Activated CD4-positive, CD25-positive, alpha-beta regulatory T cell (primary cell): Measurements from ENCODE around the gene LPAR1.

ENCODE experiments used
- DNase-seq, 4 experiments: peaks; one replicate each; lab custom pipeline; 2025; lab: John Stamatoyannopoulos, UW

LPAR1 gene

DNA sequence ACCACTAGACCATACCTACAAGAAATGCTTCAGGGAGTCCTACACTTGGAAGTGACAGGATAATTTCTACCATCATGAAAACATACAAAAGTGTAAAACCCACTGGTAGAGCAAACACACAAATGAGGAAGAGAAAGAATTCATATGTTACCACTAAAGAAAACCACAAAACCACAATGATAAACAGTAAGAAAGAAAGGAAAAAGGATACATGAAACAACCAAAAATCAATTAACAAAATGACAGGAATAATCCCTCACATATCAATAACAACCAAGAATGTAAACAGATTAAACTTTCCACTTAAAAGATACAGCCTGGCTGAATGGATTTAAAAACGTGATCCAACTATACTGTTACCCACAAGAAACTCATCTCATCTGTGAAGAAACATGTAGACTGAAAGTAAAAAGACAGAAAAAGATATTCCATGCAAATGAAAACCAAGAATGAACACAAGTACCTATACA, 83.4 kb downstream of the LPAR1 start:
- no peak for DNase-seq

- no peak for DNase-seq
These were observed 85.8 kb downstream of the LPAR1 start for GRCh38 chr9:110952540-110952859.

DNA sequence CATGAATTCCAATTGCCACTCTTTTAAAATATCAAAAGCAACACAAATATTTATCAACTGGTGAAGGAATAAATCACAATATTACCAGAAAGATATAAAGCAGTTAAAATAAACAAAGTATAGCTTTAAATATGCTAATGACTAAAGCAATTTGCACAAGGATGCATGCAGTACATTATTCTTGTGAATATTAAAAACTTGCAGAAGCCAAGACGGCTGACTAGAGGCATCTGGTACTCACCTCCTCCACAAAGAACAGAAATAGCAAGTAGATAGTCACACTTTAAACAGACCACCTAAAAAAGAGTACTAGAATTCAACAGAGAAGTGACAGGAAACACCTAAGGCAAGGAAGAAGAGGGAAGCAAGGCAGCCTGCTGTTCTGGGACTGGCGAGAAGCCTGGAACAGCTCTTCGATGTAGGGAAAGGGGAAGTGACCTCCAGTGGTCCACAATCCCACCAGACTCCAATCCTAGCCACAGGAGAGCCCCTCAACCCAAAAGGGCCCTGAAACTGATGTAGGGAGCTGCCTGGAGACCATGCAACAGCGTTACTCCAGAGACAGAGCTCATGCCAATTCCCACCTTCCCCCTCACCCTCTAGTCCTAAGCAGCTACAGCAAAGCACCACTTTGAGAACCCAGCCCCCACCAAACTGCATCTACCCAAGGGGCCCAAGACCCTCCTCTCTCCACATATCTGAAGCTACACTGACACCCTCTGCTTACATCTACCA, 86.3 kb downstream of the LPAR1 start:
- DNase-seq, result no peak

GRCh38 chr9:110950041-110950645, 88.1 kb downstream of the LPAR1 start:
- DNase-seq, result no peak

- no peak for DNase-seq
These were observed 89.2 kb downstream of the LPAR1 start for GRCh38 chr9:110949081-110949480.

GRCh38 chr9:110947491-110948044, 90.7 kb downstream of the LPAR1 start:
- no peak for DNase-seq

DNA sequence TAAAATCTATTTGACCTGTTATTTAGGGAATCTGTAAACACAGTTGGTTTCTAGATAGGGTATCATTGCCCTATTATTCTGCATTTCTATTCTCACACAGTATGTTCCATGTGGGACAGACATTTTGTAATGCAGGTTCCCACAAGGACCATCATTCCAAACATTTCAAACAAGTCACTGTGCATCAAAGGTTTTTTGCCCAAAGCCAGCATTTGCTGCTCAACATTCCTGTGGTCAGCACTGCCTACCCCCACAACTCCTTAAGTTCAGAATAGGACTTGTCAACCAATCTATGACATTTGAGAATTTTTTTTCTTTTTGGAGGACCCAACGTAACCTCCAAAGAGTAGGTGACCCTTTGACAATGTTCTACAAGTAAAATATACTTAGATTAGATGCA, 95.7 kb downstream of the LPAR1 start:
- DNase-seq, result no peak

DNA sequence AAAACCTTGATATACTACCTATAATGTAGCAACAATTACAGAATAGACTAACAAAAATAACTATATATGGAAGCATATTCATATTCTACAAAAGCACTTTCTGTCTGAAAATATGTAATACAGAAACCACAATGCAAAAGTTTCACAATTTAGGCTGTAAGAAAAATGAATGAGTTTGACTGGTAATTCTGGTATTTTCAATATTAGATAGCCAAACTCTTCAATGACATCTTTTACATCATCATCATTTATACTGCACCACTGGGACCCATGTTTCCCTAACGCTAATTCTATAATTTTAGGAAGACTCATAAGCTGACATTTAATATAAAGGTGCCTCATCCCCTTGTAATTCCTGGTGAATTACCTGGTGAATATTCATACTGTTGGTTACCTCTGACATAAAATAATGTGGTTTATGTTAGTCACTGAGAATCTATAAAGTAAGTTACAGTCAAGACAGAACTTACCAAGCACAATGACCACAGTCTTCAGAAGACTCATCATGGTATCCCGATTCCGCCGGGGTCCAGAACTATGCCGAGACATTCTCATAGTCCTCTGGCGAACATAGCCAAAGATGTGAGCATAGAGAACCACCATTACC, 97.2 kb downstream of the LPAR1 start:
- no peak for DNase-seq

- DNase-seq, result no peak
These were observed 98.7 kb downstream of the LPAR1 start for GRCh38 chr9:110939573-110939972.

GRCh38 chr9:110939047-110939446, 99.2 kb downstream of the LPAR1 start:
- no peak for DNase-seq

- no peak for DNase-seq
These were observed 100.0 kb downstream of the LPAR1 start for GRCh38 chr9:110938242-110938641.

DNA sequence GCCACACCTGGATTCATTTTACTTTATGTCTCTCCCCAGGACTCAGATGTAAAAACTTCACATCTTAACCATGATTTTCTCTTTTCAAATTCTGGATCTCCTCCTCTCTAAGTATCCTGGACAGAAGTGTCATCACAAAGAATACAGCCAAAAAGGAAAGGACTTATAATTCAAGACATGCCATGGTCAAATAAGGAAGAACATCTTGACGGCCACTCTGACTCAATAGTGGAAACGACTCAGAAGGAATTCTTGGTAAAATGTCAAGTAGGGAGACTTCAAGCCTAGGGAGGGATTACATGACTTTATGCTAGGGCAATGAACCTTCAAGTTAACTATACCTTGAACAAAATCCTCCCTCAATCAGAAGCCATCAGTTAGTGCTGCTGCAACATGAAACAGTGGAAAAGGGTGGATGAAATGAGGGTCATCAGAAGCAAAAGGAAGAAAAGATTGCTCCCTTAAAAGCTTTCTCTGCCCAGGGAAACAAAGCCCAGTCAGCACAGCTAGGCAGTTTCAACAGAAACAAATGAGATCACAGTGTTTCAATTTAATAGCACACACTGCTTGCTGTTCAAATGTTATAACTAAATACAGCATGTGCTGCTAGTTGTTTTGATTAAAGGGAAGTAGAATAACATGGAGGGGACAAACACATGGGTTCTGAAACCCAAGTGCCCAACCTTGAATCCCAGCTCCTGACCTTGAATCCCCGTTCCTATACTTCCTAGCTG, 101.4 kb downstream of the LPAR1 start:
- DNase-seq, result no peak

- no peak for DNase-seq
These were observed 102.0 kb downstream of the LPAR1 start for GRCh38 chr9:110936237-110936636.

GRCh38 chr9:110935829-110936228, 102.4 kb downstream of the LPAR1 start:
- no peak for DNase-seq

GRCh38 chr9:110933350-110934001, 104.8 kb downstream of the LPAR1 start:
- DNase-seq, result no peak

- no peak for DNase-seq
These were observed 105.4 kb downstream of the LPAR1 start for GRCh38 chr9:110932863-110933262.

GRCh38 chr9:110928599-110928998, 109.7 kb downstream of the LPAR1 start:
- no peak for DNase-seq

DNA sequence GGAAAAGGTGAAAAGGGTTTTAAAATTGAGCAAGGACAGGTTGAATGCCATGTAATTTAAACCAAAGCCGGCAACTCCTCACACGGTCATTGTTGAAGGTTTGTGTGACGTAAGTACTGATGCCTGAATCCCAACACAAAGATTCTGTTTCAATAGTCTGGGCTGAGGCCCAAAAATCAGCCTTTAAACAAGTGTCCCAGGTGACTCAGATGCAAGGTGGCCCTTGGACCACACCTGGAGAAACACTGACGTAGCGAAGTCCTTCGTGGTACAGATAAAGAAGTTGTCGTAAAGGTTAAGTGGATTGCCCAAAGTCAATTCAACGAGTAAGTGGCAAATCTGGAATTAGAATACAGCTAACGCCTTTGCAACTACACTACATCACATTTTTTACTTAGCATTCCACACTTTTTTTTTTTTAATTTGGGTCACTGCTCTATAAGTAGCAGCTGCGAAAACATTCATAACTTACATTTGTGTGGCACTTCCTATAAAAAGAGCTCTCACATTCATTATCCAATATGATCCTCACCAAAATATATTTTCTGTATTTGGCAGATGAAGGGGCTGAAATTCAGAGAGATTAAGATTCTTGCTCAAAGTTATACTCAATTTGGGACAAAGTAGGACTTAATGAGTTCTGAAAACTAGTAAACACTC, 111.3 kb downstream of the LPAR1 start:
- no peak for DNase-seq

- DNase-seq, result no peak
These were observed 114.7 kb downstream of the LPAR1 start for GRCh38 chr9:110923601-110924000.

- DNase-seq, result no peak
These were observed 116.1 kb downstream of the LPAR1 start for GRCh38 chr9:110922145-110922544.

DNA sequence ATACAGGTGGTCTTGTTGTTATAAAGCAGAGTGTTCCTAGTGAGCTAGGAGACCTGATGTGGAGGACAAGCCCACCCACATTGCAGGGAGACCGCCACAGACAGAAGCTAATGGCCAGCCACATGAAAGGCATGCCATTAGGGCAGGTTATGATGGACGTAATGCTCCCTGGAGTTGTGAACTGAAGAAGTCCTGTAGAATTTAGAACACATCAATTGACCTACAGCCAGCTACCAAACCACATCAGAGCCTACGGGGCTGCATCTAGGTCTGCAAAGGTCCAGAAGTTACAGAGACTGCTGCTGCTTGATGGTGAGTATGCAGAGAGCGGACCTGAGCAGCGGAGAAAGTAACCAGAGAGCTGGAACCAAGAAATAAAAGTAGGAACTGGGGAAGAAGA, 116.6 kb downstream of the LPAR1 start:
- DNase-seq, result no peak
